Common myeloid progenitor, CD34-positive (primary cell): Measurements from ENCODE around the gene ITIH1.
A peak's percentile ranks its signal among the peaks of the same experiment; 100 is the strongest.
"Not testable (repeated sequence)": the region's sequence is repeated elsewhere in the genome, so short reads cannot be mapped to it uniquely, and the experiment has no call there.

Experiments
- CTCF ChIA-PET: fragments of 350-600 bp; sonication (Branson Sonifier 250); formaldehyde crosslinking; loops from one replicate; lab custom pipeline; 2021; ENCODE audit warnings: antibody characterized with exemption; lab: Charles Lee
- POLR2A ChIA-PET: fragments of 350-600 bp; sonication (Branson Sonifier 250); formaldehyde crosslinking; loops from one replicate; lab custom pipeline; 2021; ENCODE audit warnings: antibody characterized with exemption; lab: Charles Lee
- DNase-seq, 3 donors: peaks; one replicate each; pipeline versions ENCODE4 v3.0.0 to v3.0.0-alpha.2; 2013
- H3K27ac ChIP-seq, 2 experiments: 1 replicate in 1 of 2; 2 replicates in 1 of 2; pipeline ENCODE4 v1.7.0; 2013; ENCODE audit warnings: inconsistent platforms in 2 of 2, low read length in 2 of 2, mild to moderate bottlenecking in 2 of 2, low read depth in 1 of 2, moderate library complexity in 1 of 2; ENCODE audit not compliant: severe bottlenecking in 2 of 2, insufficient read depth in 1 of 2, poor library complexity in 1 of 2
- H3K27me3 ChIP-seq, 5 experiments: replicated peaks in 2 of 5; 1 replicate in 3 of 5; 2 replicates in 2 of 5; pipeline versions ENCODE4 v1.6.1 to v1.7.0; 2013; ENCODE audit warnings: low read length in 4 of 5, mild to moderate bottlenecking in 2 of 5, moderate library complexity in 2 of 5, inconsistent platforms in 1 of 5; ENCODE audit not compliant: insufficient read depth in 5 of 5, control insufficient read depth in 4 of 5
- H3K36me3 ChIP-seq, 4 experiments: 1 replicate in 2 of 4; 2 replicates in 2 of 4; pipeline versions ENCODE4 v1.6.1 to v1.7.0; 2013; ENCODE audit warnings: low read length in 3 of 4, control low read depth in 1 of 4, mild to moderate bottlenecking in 1 of 4; ENCODE audit not compliant: control insufficient read depth in 4 of 4, insufficient read depth in 4 of 4
- H3K4me1 ChIP-seq, 4 experiments: 1 replicate in 3 of 4; 2 replicates in 1 of 4; pipeline versions ENCODE4 v1.6.1 to v1.7.1; 2013; ENCODE audit warnings: low read length in 3 of 4, mild to moderate bottlenecking in 3 of 4, control low read depth in 1 of 4, inconsistent platforms in 1 of 4, moderate library complexity in 1 of 4; ENCODE audit not compliant: control insufficient read depth in 4 of 4, insufficient read depth in 4 of 4; ENCODE audit errors: control extremely low read depth in 1 of 4
- H3K4me3 ChIP-seq, 7 experiments: 1 replicate in 4 of 7; 2 replicates in 3 of 7; pipeline versions ENCODE4 v1.5.1 to v1.7.0; 2013; ENCODE audit warnings: mild to moderate bottlenecking in 7 of 7, low read length in 6 of 7, moderate library complexity in 6 of 7, inconsistent platforms in 2 of 7, low read depth in 2 of 7, control low read depth in 1 of 7; ENCODE audit not compliant: insufficient read depth in 4 of 7, control insufficient read depth in 1 of 7; ENCODE audit errors: extremely low read depth in 1 of 7
- H3K9me3 ChIP-seq, 5 experiments: 1 replicate in 4 of 5; 2 replicates in 1 of 5; pipeline versions ENCODE4 v1.6.1 to v1.7.1; 2013; ENCODE audit warnings: low read length in 4 of 5, mild to moderate bottlenecking in 2 of 5, inconsistent platforms in 1 of 5, low read depth in 1 of 5, moderate library complexity in 1 of 5; ENCODE audit not compliant: control insufficient read depth in 4 of 5, insufficient read depth in 2 of 5; ENCODE audit errors: control extremely low read depth in 1 of 5
- WGBS: methylation state at CpG from one replicate; pipeline ENCODE4 v1.1.5; 2013; ENCODE audit not compliant: insufficient coverage; 5-methylcytosine and 5-hydroxymethylcytosine counted together

Gene ITIH1

GRCh38 chr3:52774901-52775864, 2.2 kb upstream of the ITIH1 start:
- 59% methylated on average over 6 of the region's 6 CpGs for WGBS
- H3K27me3 ChIP-seq, result no peaks in the 10 kb centered on the region
- CTCF ChIA-PET, result interaction anchor here (1.2 to 1.4 kb wide), 2 partner anchors 17 to 48 kb away, joined by 3 to 5 read pairs; no protein-coding TSS in a partner anchor
- no peaks in the 10 kb centered on the region for H3K36me3 ChIP-seq
- H3K9me3 ChIP-seq, result no peaks in the 10 kb centered on the region
- H3K4me1 ChIP-seq, result peaks cover 0 to 37% (median 26%) of the 10 kb centered on the region in 4 experiments
- POLR2A ChIA-PET, result no interaction called here
- peak in 2 of 3 donors; percentile 33 to 46 for DNase-seq
- no peak overlapping the region for H3K4me3 ChIP-seq
- H3K27ac ChIP-seq, result no peak overlapping the region

- no peak for DNase-seq
- Histone ChIP-seq H3K27me3 (no peaks in the 10 kb centered on the region), H3K4me3 (no peak overlapping the region), H3K9me3 (no peaks in the 10 kb centered on the region), H3K4me1 (peaks cover 0 to 37% (median 26%) of the 10 kb centered on the region in 4 experiments), H3K36me3 (no peaks in the 10 kb centered on the region), H3K27ac (no peak overlapping the region)
- POLR2A ChIA-PET, result no interaction called here
- CTCF ChIA-PET, result interaction anchor here (1.1 kb wide), 1 partner anchor 52 kb away, joined by 3 read pairs; no protein-coding TSS in a partner anchor
- WGBS, result 77% methylated on average over 4 of the region's 8 CpGs
Observed at GRCh38 chr3:52775877-52776276, 1.5 kb upstream of the ITIH1 start.

GRCh38 chr3:52776486-52776885, 913 bp upstream of the ITIH1 start:
- POLR2A ChIA-PET, H3K36me3 ChIP-seq, DNase-seq, H3K27ac ChIP-seq, H3K27me3 ChIP-seq, H3K4me3 ChIP-seq, H3K9me3 ChIP-seq: not testable (repeated sequence)
- peaks cover 0 to 31% (median 23%) of the 10 kb centered on the region in 4 experiments for H3K4me1 ChIP-seq
- WGBS, result 94% methylated on average over 5 of the region's 6 CpGs
- CTCF ChIA-PET, result interaction anchor here (1.1 kb wide), 1 partner anchor 51 kb away, joined by 3 read pairs; no protein-coding TSS in a partner anchor

- Histone ChIP-seq H3K4me1 (peaks cover 0 to 30% (median 21%) of the 10 kb centered on the region in 4 experiments), H3K9me3 (no peaks in the 10 kb centered on the region), H3K27ac (no peak overlapping the region), H3K4me3 (peak overlapping the region in 1 of 7 experiments; percentile 31), H3K27me3 (peaks cover 0 to 5% (median 0%) of the 10 kb centered on the region in 5 experiments), H3K36me3 (no peaks in the 10 kb centered on the region)
- POLR2A ChIA-PET, result no interaction called here
- peak; percentile 22 to 47 (median 46) for DNase-seq
- CTCF ChIA-PET, result no interaction called here
- 55% methylated on average over 17 of the region's 17 CpGs for WGBS
Observed at GRCh38 chr3:52777959-52778805, 783 bp downstream of the ITIH1 start.

GRCh38 chr3:52779011-52779836, 1.8 kb downstream of the ITIH1 start:
- peak; percentile 24 to 86 (median 83) for DNase-seq
- Histone ChIP-seq H3K4me1 (peaks cover 0 to 30% (median 21%) of the 10 kb centered on the region in 4 experiments), H3K4me3 (no peak overlapping the region), H3K27me3 (peaks cover 0 to 5% (median 0%) of the 10 kb centered on the region in 5 experiments), H3K27ac (no peak overlapping the region), H3K9me3 (no peaks in the 10 kb centered on the region), H3K36me3 (no peaks in the 10 kb centered on the region)
- POLR2A ChIA-PET, result no interaction called here
- CTCF ChIA-PET, result interaction anchor here (0.9 to 1.0 kb wide), 2 partner anchors 8 to 37 kb away, joined by 4 read pairs; partner anchors contain the start of gene NEK4
- 76% methylated on average over 9 of the region's 11 CpGs for WGBS

- H3K4me3 ChIP-seq, result no peak overlapping the region
- peaks cover 0 to 5% (median 0%) of the 10 kb centered on the region in 5 experiments for H3K27me3 ChIP-seq
- 100% methylated on average over 3 of the region's 8 CpGs for WGBS
- H3K4me1 ChIP-seq, result peaks cover 0 to 28% (median 21%) of the 10 kb centered on the region in 4 experiments
- CTCF ChIA-PET, result interaction anchor here (0.9 to 5.1 kb wide), 3 partner anchors 9 to 38 kb away, joined by 4 to 16 read pairs (median 4); partner anchors contain the start of gene NEK4
- H3K9me3 ChIP-seq, result no peaks in the 10 kb centered on the region
- DNase-seq, result no peak
- no peak overlapping the region for H3K27ac ChIP-seq
- no peaks in the 10 kb centered on the region for H3K36me3 ChIP-seq
- POLR2A ChIA-PET, result no interaction called here
Observed at GRCh38 chr3:52779837-52780585, 2.6 kb downstream of the ITIH1 start.
